Measurements from ENCODE around the gene OR2V1.
"Not testable (repeated sequence)": the region's sequence is repeated elsewhere in the genome, so short reads cannot be mapped to it uniquely, and the experiment has no call there.

OR2V1 gene

GRCh38 chr5:181126841-181127240, 4.1 kb downstream of the OR2V1 start:
- DNase-seq: no peak

GRCh38 chr5:181124526-181124925, 6.4 kb downstream of the OR2V1 start:
- DNase-seq: no peak

GRCh38 chr5:181121675-181122561, 9.1 kb downstream of the OR2V1 start:
- no peak for DNase-seq

GRCh38 chr5:181120761-181121160, 10.2 kb downstream of the OR2V1 start:
- no peak for DNase-seq

- DNase-seq: no peak
Observed at GRCh38 chr5:181120306-181120705, 10.7 kb downstream of the OR2V1 start.

- DNase-seq: no peak
Observed at GRCh38 chr5:181119105-181119504, 11.9 kb downstream of the OR2V1 start.

GRCh38 chr5:181118369-181118768, 12.6 kb downstream of the OR2V1 start:
- DNase-seq: no peak

GRCh38 chr5:181114844-181115778, 15.9 kb downstream of the OR2V1 start:
- no peak for DNase-seq

GRCh38 chr5:181114284-181114843, 16.6 kb downstream of the OR2V1 start:
- DNase-seq: no peak

GRCh38 chr5:181113572-181113971, 17.4 kb downstream of the OR2V1 start:
- not testable (repeated sequence) for DNase-seq

GRCh38 chr5:181112476-181112875, 18.5 kb downstream of the OR2V1 start:
- no peak for DNase-seq

GRCh38 chr5:181111010-181111409, 20.0 kb downstream of the OR2V1 start:
- no peak for DNase-seq

- DNase-seq: no peak
Observed at GRCh38 chr5:181109489-181110013, 21.4 kb downstream of the OR2V1 start.

- DNase-seq: no peak
Observed at GRCh38 chr5:181108578-181109165, 22.3 kb downstream of the OR2V1 start.

GRCh38 chr5:181107699-181108098, 23.3 kb downstream of the OR2V1 start:
- DNase-seq: no peak

GRCh38 chr5:181105391-181106025, 25.5 kb downstream of the OR2V1 start:
- no peak for DNase-seq

- not testable (repeated sequence) for DNase-seq
Observed at GRCh38 chr5:181104606-181105390, 26.2 kb downstream of the OR2V1 start.

GRCh38 chr5:181104259-181104568, 26.8 kb downstream of the OR2V1 start:
- DNase-seq: not testable (repeated sequence)

GRCh38 chr5:181101930-181102674, 28.9 kb downstream of the OR2V1 start:
- not testable (repeated sequence) for DNase-seq

GRCh38 chr5:181101030-181101641, 29.8 kb downstream of the OR2V1 start:
- DNase-seq: not testable (repeated sequence)
